Muscle layer of colon (tissue), 2 donors: ENCODE results near the gene SH3D21.

ENCODE experiments used
- H3K27ac ChIP-seq: one replicate; pipeline ENCODE4 v1.7.0; 2013; ENCODE audit warnings: low read depth, mild to moderate bottlenecking, low read length, moderate library complexity
- H3K27me3 ChIP-seq, 2 donors: one replicate each; pipeline ENCODE4 v1.7.0; 2013; ENCODE audit warnings: low read length in 2 of 2, mild to moderate bottlenecking in 2 of 2; ENCODE audit not compliant: insufficient read depth in 2 of 2, control insufficient read depth in 1 of 2
- H3K36me3 ChIP-seq: one replicate; pipeline ENCODE4 v1.7.0; 2013; ENCODE audit warnings: mild to moderate bottlenecking, low read length; ENCODE audit not compliant: insufficient read depth
- H3K4me1 ChIP-seq: one replicate; pipeline ENCODE4 v1.7.0; 2013; ENCODE audit warnings: mild to moderate bottlenecking, low read length; ENCODE audit not compliant: insufficient read depth
- H3K4me3 ChIP-seq, 2 donors: one replicate each; pipeline ENCODE4 v1.7.0; 2013; ENCODE audit warnings: low read length in 2 of 2, low read depth in 1 of 2, mild to moderate bottlenecking in 1 of 2, moderate library complexity in 1 of 2
- H3K9ac ChIP-seq: one replicate; pipeline ENCODE4 v1.7.0; 2013; ENCODE audit warnings: low read length
- H3K9me3 ChIP-seq: one replicate; pipeline ENCODE4 v1.7.0; 2013; ENCODE audit warnings: mild to moderate bottlenecking, low read length
- donor health status: abdominal sarcoma.
- donor health status: Adenocarcinoma of cecum.

Gene SH3D21

DNA sequence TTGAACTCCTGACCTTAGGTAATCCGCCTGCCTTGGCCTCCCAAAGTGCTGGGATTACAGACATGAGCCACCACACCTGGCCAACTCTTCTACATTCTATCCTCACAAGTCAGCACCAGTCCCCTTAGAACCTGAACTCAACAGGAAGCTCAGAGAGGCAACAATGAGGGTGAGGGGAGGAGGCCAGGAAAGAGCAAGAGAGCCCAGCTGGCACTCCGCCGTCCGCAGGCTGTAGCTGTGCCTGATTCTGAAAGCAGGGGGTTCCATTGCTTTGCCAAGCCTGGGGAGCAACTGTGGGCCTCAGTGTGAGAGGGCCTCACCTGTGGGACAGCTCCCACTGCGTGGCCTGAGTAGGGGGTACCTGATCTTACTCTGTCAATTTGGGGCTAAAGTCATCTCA lies 60.9 kb downstream of the SH3D21 start:
- no peak overlapping the region for H3K4me3 ChIP-seq
- H3K4me1 ChIP-seq: peaks cover 27% of the 10 kb centered on the region
- no peaks in the 10 kb centered on the region for H3K27me3 ChIP-seq
- H3K9ac ChIP-seq: no peak overlapping the region
- H3K36me3 ChIP-seq: peaks cover 17% of the 10 kb centered on the region
- H3K27ac ChIP-seq: no peak overlapping the region
- no peaks in the 10 kb centered on the region for H3K9me3 ChIP-seq

DNA sequence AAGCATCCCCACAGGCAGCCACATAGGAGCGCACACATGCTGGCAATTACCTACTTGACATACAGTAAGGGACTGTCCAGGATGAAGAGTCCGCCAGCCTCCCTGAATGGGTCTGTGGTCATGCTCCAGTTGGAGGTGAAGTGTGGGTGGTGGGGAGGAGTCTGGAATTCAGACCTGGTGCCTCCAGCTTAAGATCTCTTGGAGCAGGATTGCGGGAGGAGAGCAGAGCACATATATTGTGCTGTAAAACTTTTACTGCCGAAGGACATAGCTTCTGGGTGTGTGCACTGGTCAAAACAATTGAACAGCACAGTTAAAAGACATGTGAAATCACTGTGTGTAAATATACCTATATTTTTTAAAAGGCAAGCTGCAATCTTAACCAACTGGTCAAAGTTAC lies 61.6 kb downstream of the SH3D21 start:
- Histone ChIP-seq H3K9me3 (no peaks in the 10 kb centered on the region), H3K4me1 (peaks cover 31% of the 10 kb centered on the region), H3K27ac (no peak overlapping the region), H3K9ac (no peak overlapping the region), H3K27me3 (no peaks in the 10 kb centered on the region), H3K36me3 (peaks cover 9% of the 10 kb centered on the region), H3K4me3 (no peak overlapping the region)

DNA sequence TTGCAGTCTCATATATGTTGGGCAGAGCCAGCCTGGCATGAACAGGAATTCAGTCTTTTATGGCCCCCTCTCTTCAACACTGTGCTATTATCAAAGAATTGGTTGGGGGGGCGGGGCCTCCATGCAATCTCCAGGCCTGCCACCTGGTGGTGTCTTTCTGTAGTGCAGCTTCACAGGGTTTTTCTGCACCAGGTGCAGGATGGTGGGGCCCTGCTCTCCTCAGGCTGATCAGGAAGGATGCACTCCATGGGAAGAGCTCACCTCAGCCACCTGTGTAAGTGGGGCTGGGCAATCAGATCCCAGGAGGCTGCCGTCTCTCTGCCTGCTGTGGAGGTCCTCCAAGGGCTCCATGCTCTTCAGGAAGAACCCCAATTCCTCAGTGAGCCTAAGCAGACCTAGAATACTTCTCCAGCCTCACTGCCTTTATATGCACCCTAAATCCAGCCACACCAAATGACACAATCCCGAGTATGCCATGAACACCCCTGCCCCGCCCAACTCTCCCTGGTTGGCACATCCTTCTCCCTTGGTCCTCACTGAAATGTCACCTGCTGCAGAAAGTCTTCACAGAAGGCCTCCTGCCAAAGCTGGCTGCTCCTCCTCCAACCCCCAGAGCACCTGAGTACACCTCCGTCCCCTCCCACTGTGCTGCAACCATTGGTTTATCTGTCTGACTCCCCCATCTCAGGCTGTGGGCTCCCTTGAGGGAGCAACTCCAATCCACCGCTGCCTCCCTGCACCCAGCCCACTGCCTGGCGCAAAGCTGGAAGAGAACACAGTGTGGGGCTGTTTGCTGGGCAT lies 63.1 kb downstream of the SH3D21 start:
- H3K4me1 ChIP-seq: peaks cover 46% of the 10 kb centered on the region
- no peak overlapping the region for H3K27ac ChIP-seq
- no peaks in the 10 kb centered on the region for H3K9me3 ChIP-seq

More for the DNA sequence above, 63.1 kb downstream of the SH3D21 start:
- H3K27me3 ChIP-seq: no peaks in the 10 kb centered on the region
- H3K36me3 ChIP-seq: peaks cover 7% of the 10 kb centered on the region
- no peak overlapping the region for H3K9ac ChIP-seq
- no peak overlapping the region for H3K4me3 ChIP-seq
